ENCODE data around the gene CDX1.

DNA sequence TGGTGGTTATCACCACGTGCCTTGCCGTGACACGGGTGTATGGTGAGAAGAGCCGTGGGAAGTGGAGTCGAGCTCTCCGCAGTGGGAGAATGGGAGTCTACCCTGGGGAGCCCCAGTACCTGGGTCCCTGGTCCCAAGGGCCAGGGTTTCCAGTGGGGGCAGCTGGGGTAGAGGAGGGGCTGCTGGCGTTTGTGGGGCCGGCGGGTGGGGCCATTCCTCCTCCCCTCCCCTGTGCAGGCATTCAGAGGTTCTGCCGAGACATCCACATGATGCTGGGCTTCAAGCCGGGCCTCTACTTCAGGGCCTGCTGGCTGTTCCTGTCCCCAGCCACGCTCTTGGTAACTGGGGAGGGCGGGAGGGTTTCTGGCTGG is 38.0 kb downstream of the CDX1 start:
- TF ChIP-seq, protein P1, sequence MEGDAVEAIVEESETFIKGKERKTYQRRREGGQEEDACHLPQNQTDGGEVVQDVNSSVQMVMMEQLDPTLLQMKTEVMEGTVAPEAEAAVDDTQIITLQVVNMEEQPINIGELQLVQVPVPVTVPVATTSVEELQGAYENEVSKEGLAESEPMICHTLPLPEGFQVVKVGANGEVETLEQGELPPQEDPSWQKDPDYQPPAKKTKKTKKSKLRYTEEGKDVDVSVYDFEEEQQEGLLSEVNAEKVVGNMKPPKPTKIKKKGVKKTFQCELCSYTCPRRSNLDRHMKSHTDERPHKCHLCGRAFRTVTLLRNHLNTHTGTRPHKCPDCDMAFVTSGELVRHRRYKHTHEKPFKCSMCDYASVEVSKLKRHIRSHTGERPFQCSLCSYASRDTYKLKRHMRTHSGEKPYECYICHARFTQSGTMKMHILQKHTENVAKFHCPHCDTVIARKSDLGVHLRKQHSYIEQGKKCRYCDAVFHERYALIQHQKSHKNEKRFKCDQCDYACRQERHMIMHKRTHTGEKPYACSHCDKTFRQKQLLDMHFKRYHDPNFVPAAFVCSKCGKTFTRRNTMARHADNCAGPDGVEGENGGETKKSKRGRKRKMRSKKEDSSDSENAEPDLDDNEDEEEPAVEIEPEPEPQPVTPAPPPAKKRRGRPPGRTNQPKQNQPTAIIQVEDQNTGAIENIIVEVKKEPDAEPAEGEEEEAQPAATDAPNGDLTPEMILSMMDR (IDR thresholded peaks at IDR 0.05), result no peak
- TF ChIP-seq EP300 (IDR thresholded peaks at IDR 0.05) (no peak), POLR2A (IDR thresholded peaks at IDR 0.05) (no peak)
